Ascending aorta (tissue), 2 donors: ENCODE data around the gene TRAPPC12. TPM values are rescaled to one million over a fixed set of nuclear protein-coding genes. Genes with fewer than 3 reads are reported as not detected.

Experiments
- DNase-seq, 2 donors: peaks; one replicate each; pipeline ENCODE4 v3.0.0-alpha.2; 2019; ENCODE audit warnings: low spot score in 2 of 2
- H3K27ac ChIP-seq, 2 donors: fragments of 200-600 bp; sonication (generic); one replicate each; pipeline ENCODE4 v1.5.1; 2016 to 2017; ENCODE audit warnings: mild to moderate bottlenecking in 1 of 2
- H3K27me3 ChIP-seq: fragments of 200-600 bp; sonication (generic); one replicate; pipeline ENCODE4 v1.5.1; 2017
- H3K36me3 ChIP-seq, 2 donors: fragments of 200-600 bp; sonication (generic); one replicate each; pipeline ENCODE4 v1.5.1; 2016
- H3K4me1 ChIP-seq, 2 donors: fragments of 200-600 bp; sonication (generic); one replicate each; pipeline ENCODE4 v1.5.1; 2016 to 2017; ENCODE audit warnings: mild to moderate bottlenecking in 1 of 2
- H3K4me3 ChIP-seq, 2 donors: fragments of 200-600 bp; sonication (generic); one replicate each; pipeline ENCODE4 v1.5.1; 2016 to 2017; ENCODE audit warnings: mild to moderate bottlenecking in 1 of 2
- H3K9me3 ChIP-seq, 2 donors: fragments of 200-600 bp; sonication (generic); one replicate each; pipeline ENCODE4 v1.5.1; 2016
- CTCF ChIP-seq, 3 experiments: fragments of 200-600 bp in 2 of 3; fragments of 450-650 bp in 1 of 3; sonication (generic) in 2 of 3; IDR thresholded peaks; one replicate each; pipeline ENCODE4 v1.5.1; 2016 to 2019; ENCODE audit warnings: antibody characterized with exemption in 3 of 3, mild to moderate bottlenecking in 1 of 3, moderate library complexity in 1 of 3
- intact Hi-C: fragments of 100-400 bp; cut with DNase I; formaldehyde crosslinking; loops from one replicate; pipeline ENCODE4 v1.15.1; 2023
- total RNA-seq: library from RNA; depleted of rRNA; stranded (reverse); fragments of >200 nt; gene quantifications from one replicate; pipeline ENCODE4 v1.1.0, GENCODE V29; 2016

TRAPPC12 gene
- total RNA-seq, 1 donor from 2014 or later = 94.0 TPM

GRCh38 chr2:3424171-3424795 lies 44.8 kb downstream of the TRAPPC12 start:
- intact Hi-C loops = loop anchor here (2.0 kb wide), 2 partner anchors 37 to 227 kb away; no protein-coding TSS in a partner anchor
- Histone ChIP-seq H3K9me3 (no peaks in the 10 kb centered on the region), H3K27me3 (no peaks in the 10 kb centered on the region), H3K36me3 (peaks cover 34 to 67% of the 10 kb centered on the region in 2 donors), H3K4me1 (no peaks in the 10 kb centered on the region), H3K27ac (no peak overlapping the region), H3K4me3 (no peak overlapping the region)
- no peak for DNase-seq
- no peak for TF ChIP-seq CTCF (IDR thresholded peaks at IDR 0.05)

- no peak for TF ChIP-seq CTCF (IDR thresholded peaks at IDR 0.05)
- H3K36me3 ChIP-seq = peaks cover 31 to 85% of the 10 kb centered on the region in 2 donors
- no peaks in the 10 kb centered on the region for H3K9me3 ChIP-seq
- intact Hi-C loops = no loop called here
- H3K27me3 ChIP-seq = no peaks in the 10 kb centered on the region
- no peak overlapping the region for H3K4me3 ChIP-seq
- H3K27ac ChIP-seq = no peak overlapping the region
- no peaks in the 10 kb centered on the region for H3K4me1 ChIP-seq
- DNase-seq = no peak
Measured at GRCh38 chr2:3426615-3427014, 47.1 kb downstream of the TRAPPC12 start.

- intact Hi-C loops = no loop called here
- Histone ChIP-seq H3K4me1 (no peaks in the 10 kb centered on the region), H3K36me3 (peaks cover 33 to 79% of the 10 kb centered on the region in 2 donors), H3K27ac (no peak overlapping the region), H3K27me3 (no peaks in the 10 kb centered on the region), H3K9me3 (no peaks in the 10 kb centered on the region), H3K4me3 (no peak overlapping the region)
- no peak for TF ChIP-seq CTCF (IDR thresholded peaks at IDR 0.05)
- no peak for DNase-seq
Measured at GRCh38 chr2:3427272-3427671, 47.8 kb downstream of the TRAPPC12 start.

GRCh38 chr2:3428577-3428976 lies 49.1 kb downstream of the TRAPPC12 start:
- intact Hi-C loops = no loop called here
- H3K4me1 ChIP-seq = no peaks in the 10 kb centered on the region
- no peak overlapping the region for H3K4me3 ChIP-seq
- DNase-seq = no peak
- H3K9me3 ChIP-seq = no peaks in the 10 kb centered on the region
- peaks cover 25 to 73% of the 10 kb centered on the region in 2 donors for H3K36me3 ChIP-seq
- H3K27me3 ChIP-seq = no peaks in the 10 kb centered on the region
- TF ChIP-seq CTCF (IDR thresholded peaks at IDR 0.05) = no peak
- no peak overlapping the region for H3K27ac ChIP-seq

- intact Hi-C loops = no loop called here
Measured at GRCh38 chr2:3429066-3429610, 49.6 kb downstream of the TRAPPC12 start.

More at GRCh38 chr2:3429066-3429610, 49.6 kb downstream of the TRAPPC12 start:
- no peak overlapping the region for H3K4me3 ChIP-seq
- H3K4me1 ChIP-seq = no peaks in the 10 kb centered on the region
- no peak for TF ChIP-seq CTCF (IDR thresholded peaks at IDR 0.05)
- H3K9me3 ChIP-seq = no peaks in the 10 kb centered on the region
- H3K27me3 ChIP-seq = no peaks in the 10 kb centered on the region
- H3K27ac ChIP-seq = no peak overlapping the region
- no peak for DNase-seq
- peaks cover 25 to 74% of the 10 kb centered on the region in 2 donors for H3K36me3 ChIP-seq
